ENCODE data around the gene LMO7.

LMO7 gene

GRCh38 chr13:75797719-75798118, 161.6 kb downstream of the LMO7 start:
- DNase-seq (ENCODE audit: low read depth): no peak
- H3K4me3 ChIP-seq (ENCODE audit: control insufficient read depth, low read depth, low read length): no peak overlapping the region
- no peak for TF ChIP-seq CTCF (conservative IDR thresholded peaks at IDR 0.05; ENCODE audit: control insufficient read depth, insufficient read depth, low read depth, low read length)

- no peak for TF ChIP-seq CTCF (conservative IDR thresholded peaks at IDR 0.05; ENCODE audit: control insufficient read depth, insufficient read depth, low read depth, low read length)
- DNase-seq (ENCODE audit: low read depth): peak; percentile 79
- no peak overlapping the region for H3K4me3 ChIP-seq (ENCODE audit: control insufficient read depth, low read depth, low read length)
These were observed 162.5 kb downstream of the LMO7 start for GRCh38 chr13:75798353-75799255.

GRCh38 chr13:75800545-75800944, 164.4 kb downstream of the LMO7 start:
- TF ChIP-seq CTCF (conservative IDR thresholded peaks at IDR 0.05; ENCODE audit: control insufficient read depth, insufficient read depth, low read depth, low read length): no peak
- no peak overlapping the region for H3K4me3 ChIP-seq (ENCODE audit: control insufficient read depth, low read depth, low read length)
- no peak for DNase-seq (ENCODE audit: low read depth)

GRCh38 chr13:75801388-75801945, 165.3 kb downstream of the LMO7 start:
- no peak for TF ChIP-seq CTCF (conservative IDR thresholded peaks at IDR 0.05; ENCODE audit: control insufficient read depth, insufficient read depth, low read depth, low read length)
- no peak overlapping the region for H3K4me3 ChIP-seq (ENCODE audit: control insufficient read depth, low read depth, low read length)
- DNase-seq (ENCODE audit: low read depth): no peak

- TF ChIP-seq CTCF (conservative IDR thresholded peaks at IDR 0.05; ENCODE audit: control insufficient read depth, insufficient read depth, low read depth, low read length): no peak
- DNase-seq (ENCODE audit: low read depth): no peak
- no peak overlapping the region for H3K4me3 ChIP-seq (ENCODE audit: control insufficient read depth, low read depth, low read length)
These were observed 166.0 kb downstream of the LMO7 start for GRCh38 chr13:75802161-75802560.

GRCh38 chr13:75803164-75803611, 167.1 kb downstream of the LMO7 start:
- no peak for TF ChIP-seq CTCF (conservative IDR thresholded peaks at IDR 0.05; ENCODE audit: control insufficient read depth, insufficient read depth, low read depth, low read length)
- no peak overlapping the region for H3K4me3 ChIP-seq (ENCODE audit: control insufficient read depth, low read depth, low read length)
- no peak for DNase-seq (ENCODE audit: low read depth)
